B cell (primary cell): Measurements from ENCODE around the gene CLSTN2.

ENCODE experiments used
- EZH2 ChIP-seq: IDR thresholded peaks from 2 replicates; pipeline ENCODE4 v1.6.1; 2012; ENCODE audit warnings: borderline replicate concordance, low read depth, mild to moderate bottlenecking, moderate library complexity, low read length; ENCODE audit not compliant: insufficient read depth, poor library complexity, severe bottlenecking
- TF ChIP-seq, protein P1 (sequence below): fragments of 200-600 bp; IDR thresholded peaks from one replicate; pipeline ENCODE4 v1.8.0; 2022; ENCODE audit warnings: antibody characterized with exemption, mild to moderate bottlenecking

- TF ChIP-seq, protein P1, sequence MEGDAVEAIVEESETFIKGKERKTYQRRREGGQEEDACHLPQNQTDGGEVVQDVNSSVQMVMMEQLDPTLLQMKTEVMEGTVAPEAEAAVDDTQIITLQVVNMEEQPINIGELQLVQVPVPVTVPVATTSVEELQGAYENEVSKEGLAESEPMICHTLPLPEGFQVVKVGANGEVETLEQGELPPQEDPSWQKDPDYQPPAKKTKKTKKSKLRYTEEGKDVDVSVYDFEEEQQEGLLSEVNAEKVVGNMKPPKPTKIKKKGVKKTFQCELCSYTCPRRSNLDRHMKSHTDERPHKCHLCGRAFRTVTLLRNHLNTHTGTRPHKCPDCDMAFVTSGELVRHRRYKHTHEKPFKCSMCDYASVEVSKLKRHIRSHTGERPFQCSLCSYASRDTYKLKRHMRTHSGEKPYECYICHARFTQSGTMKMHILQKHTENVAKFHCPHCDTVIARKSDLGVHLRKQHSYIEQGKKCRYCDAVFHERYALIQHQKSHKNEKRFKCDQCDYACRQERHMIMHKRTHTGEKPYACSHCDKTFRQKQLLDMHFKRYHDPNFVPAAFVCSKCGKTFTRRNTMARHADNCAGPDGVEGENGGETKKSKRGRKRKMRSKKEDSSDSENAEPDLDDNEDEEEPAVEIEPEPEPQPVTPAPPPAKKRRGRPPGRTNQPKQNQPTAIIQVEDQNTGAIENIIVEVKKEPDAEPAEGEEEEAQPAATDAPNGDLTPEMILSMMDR: no peak
- no peak for TF ChIP-seq EZH2
Measured at GRCh38 chr3:140086642-140087041, 151.7 kb downstream of the CLSTN2 start.
